Measurements from ENCODE around the gene ZNF592. TPM values are rescaled to one million over a fixed set of nuclear protein-coding genes. Genes with fewer than 3 reads are reported as not detected.

ZNF592 gene
- total RNA-seq, 1 experiment from 2014 or later = 34.6 TPM

- H2BK20ac ChIP-seq (ENCODE audit: low read depth, low read length, poor library complexity, severe bottlenecking) = no peak overlapping the region
- no CpG with 5 or more reads among the region's 3 CpGs for WGBS (ENCODE audit: extremely low coverage, insufficient read length, low lambda C conversion rate)
- H3K9me3 ChIP-seq (ENCODE audit: control insufficient read depth, low read depth, low read length) = no peaks in the 10 kb centered on the region
- no peak overlapping the region for H4K91ac ChIP-seq (ENCODE audit: insufficient read length, low read depth, low read length)
- H2AK5ac ChIP-seq (ENCODE audit: insufficient read length, low read length) = no peak overlapping the region
- no peak for DNase-seq
- H3K4me2 ChIP-seq (ENCODE audit: insufficient read depth, insufficient read length, low read length) = no peak overlapping the region
- no peak overlapping the region for H3K14ac ChIP-seq (ENCODE audit: insufficient read depth, low read length)
- H4K5ac ChIP-seq (ENCODE audit: insufficient read length, low read depth, low read length) = no peak overlapping the region
- H4K20me1 ChIP-seq (ENCODE audit: control insufficient read depth, insufficient read depth, insufficient read length) = no peaks in the 10 kb centered on the region
- no peak overlapping the region for H2BK15ac ChIP-seq (ENCODE audit: low read depth, low read length)
- H4K8ac ChIP-seq (replicated peaks; ENCODE audit: insufficient read length, low read depth, low read length) = no peak overlapping the region
- no peak overlapping the region for H2BK5ac ChIP-seq (ENCODE audit: insufficient read length, low read length)
- Mint-ChIP-seq H3K36me3 (ENCODE audit: insufficient read depth in 1 of 3, low read depth in 3 of 3) (peaks cover 4 to 9% (median 9%) of the 10 kb centered on the region in 3 experiments; a peak in 6 of 7 replicates), H3K9me3 (no peaks in the 10 kb centered on the region; a peak in 2 of 5 replicates), H3K4me3 (no peak overlapping the region), H3K27ac (no peak overlapping the region), H3K27me3 (ENCODE audit: low read depth) (no peaks in the 10 kb centered on the region), H3K4me1 (peaks cover 13 to 14% of the 10 kb centered on the region in 2 experiments)
- no peak overlapping the region for H3K56ac ChIP-seq (ENCODE audit: insufficient read length, low read depth, low read length)
- H3K27ac ChIP-seq (ENCODE audit: insufficient read length, low read depth, low read length) = no peak overlapping the region
- H2BK120ac ChIP-seq (ENCODE audit: low read depth, low read length, poor library complexity, severe bottlenecking) = no peak overlapping the region
- no peak overlapping the region for H2BK12ac ChIP-seq (ENCODE audit: insufficient read length, low read depth, low read length)
- no peak overlapping the region for H3K4ac ChIP-seq (ENCODE audit: low read depth, low read length)
- no peak overlapping the region for H3K23ac ChIP-seq (ENCODE audit: insufficient read length, low read depth, low read length)
- no peak for TF ChIP-seq CTCF (conservative IDR thresholded peaks at IDR 0.05)
- H3K79me1 ChIP-seq (ENCODE audit: insufficient read depth, low read depth, low read length, poor library complexity, severe bottlenecking) = no peaks in the 10 kb centered on the region
- no peak overlapping the region for H3K18ac ChIP-seq (ENCODE audit: insufficient read length, low read depth, low read length)
- H3K79me2 ChIP-seq (ENCODE audit: insufficient read depth, low read length) = no peaks in the 10 kb centered on the region; the same call in 1 of the 2 replicates
- no peaks in the 10 kb centered on the region for H3K27me3 ChIP-seq (ENCODE audit: insufficient read depth, low read length)
- no peaks in the 10 kb centered on the region for H3K23me2 ChIP-seq (ENCODE audit: insufficient read length, low read depth, low read length, poor library complexity, severe bottlenecking)
- H3K4me1 ChIP-seq (ENCODE audit: insufficient read depth, low read length) = no peaks in the 10 kb centered on the region
- H3K9ac ChIP-seq (ENCODE audit: extremely low read depth, insufficient read length, low read length) = no peak overlapping the region
- no peak overlapping the region for H3T11ph ChIP-seq (ENCODE audit: low read length)
- no peak overlapping the region for H2AFZ ChIP-seq (ENCODE audit: low read length)
Measured at GRCh38 chr15:84773716-84774115, 25.3 kb downstream of the ZNF592 start.

Measured in H9 (cell line).